GM18517 (cell line): ENCODE data around the gene SH3PXD2B.
"Not testable (repeated sequence)": the region's sequence is repeated elsewhere in the genome, so short reads cannot be mapped to it uniquely, and the experiment has no call there.

Source experiments
- ATAC-seq: cut with Tn5 transposase; IDR thresholded peaks from one replicate; pipeline ENCODE4 v1.9.1; 2021; ENCODE audit warnings: mild to moderate bottlenecking, moderate library complexity; ENCODE audit not compliant: unreplicated experiment

Gene SH3PXD2B

GRCh38 chr5:172420235-172420939, 33.9 kb downstream of the SH3PXD2B start:
- ATAC-seq = no peak

GRCh38 chr5:172418862-172419814, 35.2 kb downstream of the SH3PXD2B start:
- no peak for ATAC-seq

- ATAC-seq = no peak
Observed at GRCh38 chr5:172417983-172418630, 36.2 kb downstream of the SH3PXD2B start.

- no peak for ATAC-seq
Observed at GRCh38 chr5:172417130-172417841, 37.0 kb downstream of the SH3PXD2B start.

DNA sequence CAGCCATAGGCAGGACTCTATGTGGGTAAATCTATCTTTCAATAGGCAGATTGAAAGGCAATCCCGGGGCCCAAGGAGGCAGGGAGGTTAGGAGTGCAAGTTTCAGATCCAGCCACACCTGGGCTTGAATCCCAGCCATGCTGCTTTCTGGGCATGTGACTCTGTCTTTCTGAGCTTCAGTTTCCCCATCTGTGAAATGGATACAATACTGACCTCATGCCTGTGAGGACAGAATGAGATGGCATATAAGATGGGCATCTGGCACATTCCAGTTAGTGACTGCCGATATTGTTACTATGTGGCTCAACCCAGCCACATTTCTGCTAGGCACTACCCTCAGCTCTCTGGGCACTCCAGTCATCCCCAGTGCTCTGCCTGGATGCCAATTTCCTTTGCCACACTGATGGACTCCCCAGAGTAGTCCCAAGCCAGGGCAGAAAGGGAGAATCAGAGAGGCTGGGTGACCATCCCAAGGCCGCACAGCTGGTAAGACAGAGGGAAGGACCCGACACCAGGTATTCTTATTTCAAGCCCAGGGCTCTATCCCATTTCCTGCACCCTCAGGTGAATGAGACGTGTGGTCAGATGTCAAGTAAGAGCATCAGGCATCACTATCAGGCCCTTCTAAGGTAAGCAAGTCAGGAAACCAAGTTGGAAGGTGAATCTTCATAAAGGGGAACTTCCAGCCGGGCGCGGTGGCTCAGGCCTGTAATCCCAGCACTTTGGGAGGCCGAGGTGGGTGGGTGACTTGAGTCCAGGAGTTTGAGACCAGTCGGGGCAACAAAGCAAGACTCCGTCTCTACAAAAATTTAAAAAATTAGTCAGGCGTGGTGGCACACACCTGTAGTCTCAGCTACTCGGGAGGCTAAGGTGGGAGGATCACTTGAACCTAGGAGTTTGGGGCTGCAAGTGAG, 38.7 kb downstream of the SH3PXD2B start:
- no peak for ATAC-seq

DNA sequence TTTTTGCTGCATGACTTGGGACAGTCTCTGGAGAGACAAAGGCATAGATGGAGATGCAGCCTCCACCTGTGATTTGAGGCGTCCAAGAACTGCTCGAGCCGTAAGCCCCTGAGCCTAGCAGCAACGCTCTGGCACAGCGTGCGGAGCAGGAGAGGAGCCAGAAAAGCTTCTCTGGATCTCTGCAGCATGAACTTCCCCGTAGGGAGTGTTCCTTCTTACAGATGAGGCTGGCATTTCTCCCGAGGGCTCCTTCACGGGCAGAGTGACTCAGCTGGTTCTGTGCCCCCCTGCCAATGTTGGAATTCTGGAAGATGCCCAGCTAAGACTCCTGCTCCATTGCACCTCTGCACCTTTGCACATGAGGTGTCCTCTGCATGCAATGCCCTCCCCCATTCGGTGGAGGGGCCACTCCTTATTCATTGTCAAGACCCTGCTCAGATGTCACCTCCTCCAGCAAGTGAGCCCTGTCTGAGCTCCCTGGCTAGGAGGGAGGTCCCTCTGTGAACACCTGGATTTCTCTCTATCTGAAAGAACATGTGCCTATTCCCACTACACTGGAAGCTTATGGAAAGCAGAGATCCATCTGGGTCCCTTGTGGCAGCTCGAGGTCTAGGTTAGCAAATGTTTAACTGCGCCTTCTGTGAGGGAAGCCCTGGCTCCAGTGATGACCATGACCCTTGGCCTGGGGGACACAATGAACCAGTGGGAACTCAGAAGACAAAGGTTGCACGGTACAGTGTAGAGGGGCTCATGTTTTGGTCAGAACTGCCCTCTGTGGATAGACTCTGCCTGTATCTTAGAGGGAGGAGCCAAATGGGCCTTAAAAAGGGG, 39.6 kb downstream of the SH3PXD2B start:
- ATAC-seq = no peak

GRCh38 chr5:172413601-172414171, 40.6 kb downstream of the SH3PXD2B start:
- no peak for ATAC-seq

- no peak for ATAC-seq
Observed at GRCh38 chr5:172412724-172413286, 41.5 kb downstream of the SH3PXD2B start.

DNA sequence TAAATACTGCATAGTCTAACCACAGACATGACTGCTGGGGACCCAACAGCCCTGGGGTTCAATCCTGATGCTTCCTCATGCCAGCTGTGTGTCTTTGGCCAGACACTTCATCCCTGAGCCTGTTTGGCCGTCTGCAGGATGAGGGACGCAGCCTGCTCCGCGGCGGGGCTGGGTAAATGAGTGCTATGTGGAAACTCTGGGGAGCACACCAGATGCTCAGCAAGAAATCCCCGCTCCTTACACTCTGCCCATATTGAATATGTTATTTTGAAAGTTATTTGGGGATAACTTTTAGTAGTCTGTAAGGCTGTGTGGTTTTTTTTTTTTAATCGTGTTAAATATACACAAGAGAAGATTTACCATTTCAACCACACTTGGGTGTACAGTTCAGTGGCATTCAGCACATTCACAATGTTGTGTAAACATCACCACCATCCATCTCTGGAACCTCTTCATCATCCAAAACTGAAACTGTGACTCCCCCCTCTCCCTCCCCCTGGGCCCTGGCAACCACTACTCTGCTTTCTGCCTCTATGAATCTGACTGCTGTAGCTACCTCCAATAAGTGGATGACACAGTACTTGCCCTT, 42.7 kb downstream of the SH3PXD2B start:
- ATAC-seq = no peak

- ATAC-seq = no peak
Observed at GRCh38 chr5:172410662-172411483, 43.5 kb downstream of the SH3PXD2B start.

GRCh38 chr5:172410160-172410559, 44.2 kb downstream of the SH3PXD2B start:
- ATAC-seq = no peak

DNA sequence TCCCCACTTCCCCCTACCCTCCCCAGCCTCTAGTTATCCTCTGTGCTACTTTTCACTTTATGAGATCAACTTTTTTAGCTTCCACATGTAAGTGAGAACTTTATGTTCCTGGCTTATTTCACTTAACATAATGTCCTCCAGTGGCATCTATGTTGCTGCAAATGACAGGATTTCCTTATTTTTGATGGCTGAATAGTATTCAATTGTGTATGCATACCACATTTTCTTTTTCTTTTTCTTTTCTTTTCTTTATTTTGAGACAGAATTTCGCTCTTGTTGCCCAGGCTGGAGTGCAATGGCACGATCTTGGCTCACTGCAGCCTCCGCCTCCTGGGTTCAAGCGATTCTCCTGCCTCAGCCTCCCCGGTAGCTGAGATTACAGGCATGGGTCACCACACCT, 44.8 kb downstream of the SH3PXD2B start:
- not testable (repeated sequence) for ATAC-seq

DNA sequence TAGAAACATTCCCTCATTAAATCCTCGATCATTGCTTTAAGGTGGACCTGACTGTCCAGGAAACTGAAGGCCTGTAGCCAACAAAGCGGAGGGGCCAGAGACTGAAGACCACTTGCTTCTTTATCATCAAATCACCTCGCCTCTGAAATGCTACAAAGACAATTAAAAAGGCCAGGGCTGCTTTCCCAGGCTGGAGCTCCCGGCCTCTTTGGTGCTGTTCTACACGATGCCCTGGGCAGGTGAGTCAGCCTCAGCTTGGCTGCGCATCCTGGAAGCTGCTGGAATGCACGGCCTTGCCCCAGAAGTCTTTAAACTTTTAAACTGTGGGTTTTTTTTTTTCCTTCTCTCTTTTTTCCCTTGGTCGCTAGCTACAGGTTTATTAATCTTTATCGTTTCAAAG, 46.5 kb downstream of the SH3PXD2B start:
- ATAC-seq = no peak

DNA sequence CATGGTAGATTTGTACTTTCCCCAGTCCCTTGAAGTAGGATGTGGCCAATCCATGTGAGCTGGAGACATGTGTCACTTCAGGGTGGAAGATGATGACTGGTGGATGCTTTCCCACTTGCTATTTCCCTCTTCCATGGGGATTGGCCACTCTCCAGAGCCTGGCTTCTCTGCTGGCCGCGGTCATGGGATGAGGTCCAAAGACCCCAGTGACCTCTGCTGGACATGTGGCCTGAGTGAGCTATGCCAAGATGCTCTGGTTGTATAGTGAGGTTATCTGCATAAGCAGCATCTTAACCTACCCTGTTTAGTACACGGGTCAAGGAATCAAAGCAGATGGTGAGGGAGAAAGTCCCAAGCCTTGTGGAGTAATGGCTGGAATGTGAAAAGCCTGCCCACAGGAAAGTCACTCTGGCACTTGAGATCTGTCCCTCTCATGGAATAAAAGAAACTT, 47.1 kb downstream of the SH3PXD2B start:
- no peak for ATAC-seq

GRCh38 chr5:172405226-172406107, 48.9 kb downstream of the SH3PXD2B start:
- ATAC-seq = no peak

- ATAC-seq = no peak
Observed at GRCh38 chr5:172404746-172405145, 49.6 kb downstream of the SH3PXD2B start.
